GM19328 (cell line): ENCODE results near the gene RERE.
"Not testable (repeated sequence)": the region's sequence is repeated elsewhere in the genome, so short reads cannot be mapped to it uniquely, and the experiment has no call there.

Experiments
- ATAC-seq: cut with Tn5 transposase; IDR thresholded peaks from one replicate; pipeline ENCODE4 v1.9.1; 2021; ENCODE audit warnings: mild to moderate bottlenecking, moderate library complexity; ENCODE audit not compliant: unreplicated experiment

Gene RERE

DNA sequence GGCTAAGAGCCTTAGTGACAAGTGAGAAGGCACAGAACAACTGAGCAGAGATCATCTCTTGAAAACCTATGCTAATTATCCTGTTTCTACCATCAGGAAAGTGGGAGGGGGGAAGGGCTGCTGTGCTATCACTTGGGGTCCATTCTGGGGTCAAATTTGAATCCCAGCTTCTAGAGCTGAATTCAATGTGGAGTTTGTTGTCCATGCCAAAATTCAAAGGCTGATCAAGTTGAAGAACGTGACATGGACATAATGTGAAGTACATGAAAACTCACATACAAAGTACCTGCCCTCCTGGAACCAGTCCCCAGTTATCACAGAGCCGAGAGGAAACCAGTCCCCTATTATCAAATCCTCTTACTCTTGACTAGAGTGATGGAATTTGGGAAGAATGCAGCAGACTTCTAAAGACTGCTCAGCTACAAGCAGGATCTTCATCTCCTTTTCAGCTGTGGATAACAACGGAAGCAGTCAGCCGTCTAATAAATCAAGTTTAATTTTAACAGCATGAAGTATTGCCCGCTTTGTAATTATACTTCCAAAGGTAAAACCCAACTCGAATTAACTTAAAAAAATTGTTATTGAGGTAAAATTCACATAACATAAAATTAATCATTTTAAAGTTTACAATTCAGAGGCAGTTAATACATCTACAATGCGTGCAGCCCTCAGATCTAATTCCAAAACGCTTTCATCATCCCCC lies 421.2 kb downstream of the RERE start:
- no peak for ATAC-seq

DNA sequence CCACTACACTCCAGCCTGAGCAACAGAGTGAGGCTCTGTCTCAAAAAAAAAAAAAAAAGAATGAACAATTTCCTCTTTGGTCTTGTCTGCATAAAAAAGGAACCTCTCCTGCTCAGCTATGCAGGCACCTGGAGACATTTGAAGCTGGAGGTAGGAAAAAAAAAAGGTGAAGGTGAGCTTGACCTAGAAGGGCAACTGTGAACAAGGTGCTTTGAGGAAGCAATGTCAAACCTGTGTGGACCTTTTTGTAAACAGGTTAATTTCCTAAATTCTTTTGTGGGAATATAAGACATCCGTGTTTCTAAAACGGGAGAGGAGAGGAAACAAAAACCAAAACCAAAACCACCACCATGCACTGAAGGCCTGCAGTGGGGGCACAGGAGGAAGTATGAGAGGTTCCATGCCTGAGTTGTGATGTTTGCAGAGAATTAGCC lies 422.0 kb downstream of the RERE start:
- peak; percentile 57 for ATAC-seq

DNA sequence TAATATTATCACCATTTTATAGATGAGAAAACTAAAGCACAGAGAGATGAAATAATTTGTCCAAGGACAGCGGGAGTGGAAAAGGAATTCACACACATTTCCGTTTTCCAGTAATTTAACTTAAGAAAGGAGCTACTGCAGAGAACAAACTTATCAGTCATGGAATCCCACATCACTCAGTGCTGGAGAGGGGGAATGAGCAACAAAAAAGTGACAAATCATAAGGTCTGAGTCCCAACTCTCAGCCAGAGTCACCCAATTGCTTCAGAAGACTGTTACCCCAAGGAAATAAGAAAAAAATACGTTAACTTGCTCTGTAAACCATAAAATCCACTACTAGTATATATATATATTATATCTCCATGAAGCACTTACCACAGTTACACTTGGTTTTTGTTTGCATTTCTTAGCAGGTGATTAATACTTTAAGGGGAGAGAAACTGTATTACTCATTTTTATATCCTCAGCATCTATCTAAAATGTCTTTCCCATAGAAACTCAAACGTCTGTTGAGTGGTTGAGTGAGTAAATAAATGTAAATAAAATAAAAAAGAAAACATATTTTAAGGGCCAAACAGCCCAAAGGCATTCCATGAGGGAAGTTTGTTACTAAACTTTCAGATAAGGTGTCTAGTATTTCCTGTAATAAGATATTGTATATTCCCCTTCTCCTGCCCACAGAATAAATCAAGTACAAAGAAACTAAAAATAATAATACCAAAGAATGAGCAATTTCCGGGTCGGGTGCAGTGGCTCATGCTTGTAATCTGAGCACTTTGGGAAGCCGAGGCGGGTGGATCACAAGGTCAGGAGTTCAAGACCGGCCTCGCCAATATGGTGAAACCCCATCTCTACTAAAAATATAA lies 422.8 kb downstream of the RERE start:
- no peak for ATAC-seq

DNA sequence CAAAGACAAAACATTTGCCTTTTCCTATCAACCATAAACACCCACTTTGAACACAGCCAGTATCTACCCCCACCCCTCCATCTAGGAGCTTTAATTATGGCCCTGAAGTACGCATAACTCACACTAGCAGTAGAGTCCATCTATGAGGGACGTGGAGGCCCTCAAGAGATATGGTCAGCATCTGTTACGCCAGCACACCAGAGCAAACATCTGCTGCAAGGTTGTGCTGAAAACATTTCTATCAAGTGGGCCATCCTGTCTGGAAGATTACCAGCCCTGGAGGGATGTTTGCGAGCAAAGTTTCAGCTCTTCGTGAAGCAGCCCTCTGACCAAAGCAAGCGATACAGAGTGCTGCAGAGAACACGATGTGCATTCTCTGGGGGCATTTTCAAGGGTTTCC lies 424.9 kb downstream of the RERE start:
- ATAC-seq, result no peak

DNA sequence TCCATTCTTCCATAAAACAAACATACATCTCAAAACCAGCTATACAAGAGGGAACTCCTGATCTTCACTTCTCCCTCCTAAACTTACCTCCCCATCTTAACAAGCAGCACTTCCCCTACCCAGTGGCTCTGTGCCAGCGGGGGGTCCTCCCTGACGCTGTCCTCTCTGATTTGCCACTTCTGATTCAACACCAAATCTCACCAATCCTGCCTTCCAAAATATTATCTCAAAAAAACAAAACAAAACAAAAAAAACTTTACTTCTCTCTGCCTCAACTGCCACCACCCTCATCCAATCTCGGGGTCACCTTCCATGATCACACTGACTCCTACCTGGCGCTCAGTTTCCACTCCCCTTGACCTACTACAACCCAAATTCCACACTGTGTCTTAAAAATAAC lies 426.7 kb downstream of the RERE start:
- no peak for ATAC-seq

DNA sequence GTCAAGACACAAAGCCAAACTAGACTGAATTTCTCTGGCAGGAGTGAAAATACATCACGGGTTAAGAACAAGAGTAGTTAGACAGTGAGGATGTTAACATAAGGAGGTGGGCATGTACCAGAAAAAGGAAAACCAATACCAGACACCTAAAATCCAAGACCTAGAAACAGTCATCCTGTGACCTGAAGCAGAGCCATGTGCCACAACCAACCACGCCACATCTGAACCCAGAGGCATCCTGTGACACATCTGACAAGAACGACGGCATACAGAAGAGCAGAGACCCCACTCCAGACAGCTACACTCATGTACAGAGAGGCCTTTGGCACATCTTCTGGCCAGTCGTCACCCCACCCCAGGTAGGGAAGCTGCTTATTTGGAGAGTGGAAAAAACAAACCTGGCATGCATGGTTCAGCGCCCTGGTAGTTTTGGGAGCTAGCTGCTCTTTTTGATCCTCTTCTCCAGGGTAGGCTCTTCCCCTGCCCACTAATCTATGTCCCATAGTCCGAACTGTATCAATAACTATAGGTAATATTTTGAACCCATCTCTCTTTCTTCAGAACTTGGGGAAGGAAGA lies 427.4 kb downstream of the RERE start:
- no peak for ATAC-seq

DNA sequence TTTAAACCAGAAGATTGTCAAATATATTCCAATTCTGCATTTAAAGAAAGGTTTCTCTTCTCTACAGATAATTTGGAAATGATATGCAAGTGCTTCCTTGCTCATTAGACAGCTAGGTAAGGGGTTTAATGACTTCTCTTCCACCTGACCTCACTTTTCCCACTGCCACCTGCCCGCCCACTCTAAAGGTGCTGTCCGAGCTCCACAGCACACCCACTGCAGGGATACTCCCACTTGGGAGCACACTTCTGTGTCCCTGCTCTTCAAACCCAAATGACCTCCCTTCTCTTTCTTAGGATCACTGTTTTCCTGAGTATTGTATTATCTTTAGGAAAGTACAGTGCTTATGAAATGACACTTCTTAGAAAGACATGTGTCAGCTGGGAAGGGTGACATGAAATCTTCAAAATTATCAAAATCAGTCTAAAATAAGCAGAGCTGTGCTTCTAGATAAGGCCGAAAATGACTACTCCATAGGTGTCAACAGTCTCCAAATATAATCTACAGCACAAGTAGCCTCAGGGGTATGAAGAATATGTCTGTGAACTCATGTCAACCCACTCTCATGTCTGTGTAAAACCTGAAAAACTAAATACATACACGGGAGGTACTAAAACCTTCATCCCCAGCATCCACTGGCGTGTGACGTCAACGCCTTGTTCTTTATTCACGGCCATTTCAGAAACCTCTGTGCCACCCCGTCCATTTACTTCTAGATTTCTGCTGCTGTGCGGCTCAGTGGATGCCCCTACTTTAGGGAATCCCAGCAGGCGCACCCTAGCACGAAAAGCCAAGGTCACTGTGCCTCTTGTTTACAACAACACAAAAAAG lies 428.5 kb downstream of the RERE start:
- ATAC-seq, result no peak

DNA sequence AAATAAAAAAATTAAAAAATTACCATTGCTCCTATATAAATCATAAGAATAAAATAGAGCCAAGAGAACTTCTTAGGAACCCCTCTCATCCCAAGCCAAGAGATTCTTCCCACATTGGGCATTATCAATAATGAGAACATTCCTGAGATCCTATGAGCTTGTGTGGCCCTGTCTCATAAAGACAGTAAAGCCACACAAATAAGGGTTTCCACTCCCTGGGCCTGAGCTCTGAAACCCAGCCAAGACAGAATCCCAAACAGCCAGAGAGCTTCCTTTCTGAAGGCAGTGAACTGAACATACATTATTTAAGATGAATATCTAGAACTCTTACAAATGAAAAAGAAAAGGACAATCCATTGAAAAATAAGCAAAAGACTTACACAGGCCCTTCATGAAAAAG lies 431.2 kb downstream of the RERE start:
- ATAC-seq, result no peak

DNA sequence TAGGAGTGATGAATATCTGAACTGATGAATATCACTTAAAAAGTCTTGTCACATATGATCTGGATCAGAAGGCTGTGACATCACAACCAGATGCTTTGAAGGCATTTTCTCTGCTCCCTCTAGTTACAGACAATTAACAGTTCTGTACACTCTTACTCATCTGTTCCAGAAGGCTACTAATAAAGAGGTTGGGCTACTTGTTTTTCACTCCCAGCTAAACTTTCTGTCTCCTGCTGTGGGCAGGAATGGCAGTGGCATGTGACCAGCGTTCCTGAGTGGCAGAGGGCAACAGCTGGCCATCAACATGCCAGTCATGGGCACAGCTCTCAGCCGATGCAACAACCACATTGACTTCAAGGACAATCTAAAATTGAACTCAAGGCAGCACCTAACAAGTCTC lies 432.9 kb downstream of the RERE start:
- ATAC-seq, result no peak

DNA sequence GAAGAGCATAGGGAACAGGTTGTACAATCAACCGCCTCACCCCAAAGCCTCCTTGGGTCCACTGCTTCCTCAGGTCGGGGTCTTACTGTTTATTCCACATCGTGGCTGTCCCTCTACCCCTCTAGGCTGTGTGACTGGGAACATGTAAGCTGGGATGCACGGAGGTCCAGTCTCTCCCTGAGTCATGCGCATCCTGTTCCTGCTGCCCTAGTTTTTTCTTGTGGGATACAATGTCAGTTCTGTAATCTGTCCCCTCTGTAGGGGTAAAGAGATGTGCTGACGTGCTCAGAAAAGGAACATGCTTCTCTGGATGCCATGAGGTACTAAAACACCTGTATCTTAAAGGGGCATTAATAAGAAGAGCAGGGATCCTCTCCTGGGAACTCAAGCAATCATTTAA lies 433.4 kb downstream of the RERE start:
- ATAC-seq, result no peak

DNA sequence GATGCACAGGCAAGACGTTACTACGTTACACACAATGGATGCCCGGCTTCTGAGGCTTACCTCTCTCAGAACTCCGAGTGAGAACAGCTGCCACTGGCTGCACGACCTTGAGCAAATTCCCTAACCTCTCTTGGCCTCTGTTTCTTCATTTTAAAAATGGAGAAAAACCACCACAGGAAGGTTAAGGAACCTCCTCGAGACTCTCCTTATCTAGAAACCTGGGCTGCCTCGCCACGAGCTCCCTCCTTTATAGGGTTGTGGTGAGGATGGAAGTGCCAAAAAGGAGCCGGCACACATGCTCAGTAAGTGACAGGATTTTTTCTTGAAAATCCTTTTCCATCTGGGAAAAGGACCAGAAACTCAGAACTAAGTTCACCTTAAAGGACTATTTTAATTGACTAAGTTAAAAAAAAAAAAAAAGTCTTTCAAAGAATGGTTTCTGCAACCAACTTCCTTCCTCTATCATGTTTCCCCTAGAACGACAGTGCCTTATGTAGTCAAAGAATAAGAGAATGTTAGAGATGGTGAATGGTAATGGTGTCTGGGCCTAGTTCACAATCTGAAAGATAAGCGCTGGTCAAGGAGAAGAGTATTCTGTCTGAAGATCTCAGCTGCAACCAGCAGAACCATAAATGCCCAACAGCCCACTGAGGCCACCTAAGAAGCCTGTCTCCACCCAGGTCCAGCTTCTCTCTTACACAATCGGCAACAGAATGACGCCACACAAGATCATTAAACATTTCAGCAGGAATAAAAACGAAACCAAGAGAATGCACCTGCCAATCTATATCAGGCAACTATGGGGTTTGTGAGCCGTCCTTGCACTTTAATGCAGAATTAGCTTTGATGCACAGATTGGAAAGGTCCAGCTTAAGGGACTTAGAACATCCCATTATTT lies 434.6 kb downstream of the RERE start:
- ATAC-seq, result no peak

DNA sequence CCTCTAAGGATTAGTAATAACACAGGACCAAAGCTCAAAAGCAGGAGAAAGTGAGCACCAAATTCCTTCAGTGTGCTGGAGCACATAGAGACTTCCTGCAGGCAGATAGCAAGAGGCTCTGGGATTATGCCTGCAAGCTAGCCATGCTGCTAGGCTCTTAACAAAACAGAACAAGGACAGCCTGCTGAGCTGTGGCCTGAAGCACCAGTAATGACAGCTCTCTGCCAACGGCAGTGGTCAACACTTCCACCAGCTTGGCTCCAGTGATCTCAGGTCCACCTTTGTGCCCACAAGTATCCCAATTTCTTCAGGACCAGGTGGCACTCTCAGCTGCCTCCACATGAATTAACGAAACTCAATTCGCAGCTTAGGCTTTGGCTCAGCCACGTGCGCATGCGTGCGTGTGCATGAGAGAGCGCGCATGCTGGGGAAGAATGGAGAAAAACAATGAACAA lies 435.4 kb downstream of the RERE start:
- no peak for ATAC-seq

DNA sequence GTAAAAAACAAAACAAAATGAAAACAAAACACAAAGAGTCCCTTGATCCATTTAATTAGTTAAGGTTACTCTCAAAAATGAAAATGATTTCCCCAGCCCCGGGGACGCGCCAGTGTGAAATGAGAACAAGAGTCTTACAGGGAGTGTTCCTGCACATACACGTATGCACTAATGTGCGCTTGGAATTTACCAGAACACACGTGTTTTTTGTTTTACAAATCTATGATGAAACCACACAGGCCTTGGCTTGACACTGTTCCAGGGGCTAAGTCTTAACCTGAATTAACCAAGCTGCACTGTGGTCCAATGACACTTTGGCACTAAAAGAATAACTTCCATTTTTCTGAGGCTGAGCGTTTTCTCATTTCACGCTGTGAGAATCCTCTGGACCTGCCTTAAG lies 435.8 kb downstream of the RERE start:
- no peak for ATAC-seq

DNA sequence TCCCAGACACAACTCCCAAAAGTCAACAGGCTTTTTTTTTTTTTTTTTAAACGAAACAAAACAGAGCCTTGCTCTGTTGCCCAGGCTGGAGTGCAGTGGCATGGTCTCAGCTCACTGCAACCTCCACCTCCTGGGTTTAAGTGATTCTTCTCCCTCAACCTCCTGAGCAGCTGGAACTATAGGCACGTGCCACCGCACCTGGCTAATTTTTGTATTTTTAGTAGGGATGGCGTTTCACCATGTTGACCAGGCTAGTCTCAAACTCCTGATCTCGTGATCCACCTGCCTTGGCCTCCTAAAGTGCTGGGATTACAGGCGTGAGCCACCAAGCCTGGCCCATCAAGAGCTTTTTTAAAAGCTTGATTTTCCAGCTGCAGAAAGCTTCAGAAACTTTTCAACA lies 437.1 kb downstream of the RERE start:
- not testable (repeated sequence) for ATAC-seq

DNA sequence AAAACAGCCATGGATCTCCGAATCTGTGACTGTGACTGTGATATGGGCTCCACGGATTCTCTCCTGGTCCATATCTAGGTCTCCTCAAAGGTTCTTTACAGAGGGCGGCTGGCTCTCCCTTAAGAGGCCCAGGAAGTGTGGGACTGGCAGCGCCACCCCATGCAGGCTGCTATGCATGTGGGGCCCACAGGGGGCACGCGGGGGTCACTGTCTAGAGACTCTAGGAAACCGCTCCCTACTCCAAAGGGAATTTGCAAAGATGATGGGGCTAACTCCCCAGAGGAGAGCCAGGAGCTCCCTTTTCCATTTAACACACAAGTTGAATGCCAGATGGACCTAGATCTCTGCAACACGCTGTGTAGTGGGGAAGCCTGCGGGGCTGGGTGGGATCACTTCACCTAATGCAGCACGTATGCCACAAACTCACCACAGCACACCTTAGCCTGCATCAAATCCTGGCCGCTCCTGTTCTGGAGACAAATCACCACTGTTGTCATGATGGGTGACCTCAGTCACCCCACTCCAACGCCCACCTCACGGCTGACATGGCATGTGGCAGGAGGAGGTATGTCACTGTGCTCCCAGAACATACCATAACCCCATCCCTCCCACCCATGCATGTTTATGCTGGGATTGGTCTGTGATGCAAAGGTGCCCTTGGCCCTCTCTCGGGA lies 437.8 kb downstream of the RERE start:
- no peak for ATAC-seq

DNA sequence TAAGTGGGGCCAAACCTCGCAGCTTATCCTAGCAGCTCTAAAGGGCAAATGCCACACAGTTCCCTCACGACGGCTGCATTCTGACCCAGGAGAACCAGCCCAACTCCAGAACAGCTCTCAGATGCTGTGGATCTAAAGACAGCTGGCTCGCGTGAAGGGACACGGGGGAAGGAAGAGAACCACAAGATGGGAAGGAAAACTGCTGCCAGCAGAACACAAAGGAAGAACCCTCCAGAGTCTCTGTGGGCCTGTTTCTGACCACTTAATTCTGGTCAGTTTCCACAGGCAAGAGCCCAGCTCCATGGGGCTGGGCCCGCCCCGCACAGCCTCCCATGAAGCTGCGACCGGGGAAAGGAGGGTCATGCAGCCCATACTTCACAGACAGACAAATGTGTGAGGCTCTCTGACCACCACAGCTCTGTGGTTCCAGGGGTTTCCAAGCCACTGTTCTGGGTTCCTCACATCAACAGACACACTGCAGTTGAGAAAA lies 438.4 kb downstream of the RERE start:
- no peak for ATAC-seq

DNA sequence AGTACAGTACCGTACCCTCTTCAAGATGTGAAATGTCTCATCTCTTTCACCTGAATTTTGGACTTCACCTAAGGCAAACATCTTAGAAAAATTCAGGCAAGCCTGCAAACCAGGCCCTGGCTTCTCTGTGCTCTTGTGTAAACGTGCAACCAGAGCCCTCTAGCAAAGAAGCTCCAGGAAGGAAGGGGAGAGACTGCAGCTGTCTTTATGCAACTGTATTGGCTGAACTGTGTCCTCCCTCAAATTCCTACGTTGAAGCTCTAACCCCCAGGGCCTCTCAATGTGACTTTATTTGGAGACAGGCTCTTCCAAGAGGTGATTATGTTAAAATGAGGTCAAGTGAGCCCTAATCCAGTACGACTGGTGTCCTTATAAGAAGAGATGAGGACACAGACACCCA lies 439.3 kb downstream of the RERE start:
- ATAC-seq, result no peak

DNA sequence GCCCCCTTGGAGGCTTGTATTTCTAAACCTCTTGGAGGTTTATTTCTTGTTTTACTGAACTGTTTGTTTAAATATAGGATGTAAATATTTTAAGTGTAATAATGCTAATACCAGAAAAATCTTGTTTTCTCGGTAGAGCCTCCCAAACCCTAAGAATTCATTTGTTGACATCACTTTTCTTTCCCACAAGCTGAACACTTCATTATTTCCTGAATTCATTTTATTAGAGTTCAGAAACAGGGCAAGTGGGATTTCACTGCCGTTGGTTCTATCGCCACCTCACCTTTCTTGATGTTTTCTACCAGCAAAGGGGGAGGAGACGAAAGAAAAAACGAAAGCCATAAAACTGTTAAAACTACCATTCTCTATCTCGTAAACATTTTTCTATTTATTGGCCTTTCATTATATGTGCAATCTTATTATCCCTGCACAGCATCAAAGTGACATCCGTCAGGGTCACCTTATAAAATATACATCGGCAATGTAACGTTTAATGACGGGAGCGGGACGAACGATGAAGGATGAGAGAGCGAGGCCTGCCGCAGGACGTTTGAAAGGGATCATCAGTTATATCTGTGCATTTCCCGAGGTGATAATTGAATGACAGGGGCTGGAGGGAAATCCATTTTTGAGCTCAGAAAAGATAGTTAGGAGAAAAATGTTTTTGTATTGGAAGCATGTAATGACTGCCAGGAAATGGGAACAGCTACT lies 440.0 kb downstream of the RERE start:
- no peak for ATAC-seq

DNA sequence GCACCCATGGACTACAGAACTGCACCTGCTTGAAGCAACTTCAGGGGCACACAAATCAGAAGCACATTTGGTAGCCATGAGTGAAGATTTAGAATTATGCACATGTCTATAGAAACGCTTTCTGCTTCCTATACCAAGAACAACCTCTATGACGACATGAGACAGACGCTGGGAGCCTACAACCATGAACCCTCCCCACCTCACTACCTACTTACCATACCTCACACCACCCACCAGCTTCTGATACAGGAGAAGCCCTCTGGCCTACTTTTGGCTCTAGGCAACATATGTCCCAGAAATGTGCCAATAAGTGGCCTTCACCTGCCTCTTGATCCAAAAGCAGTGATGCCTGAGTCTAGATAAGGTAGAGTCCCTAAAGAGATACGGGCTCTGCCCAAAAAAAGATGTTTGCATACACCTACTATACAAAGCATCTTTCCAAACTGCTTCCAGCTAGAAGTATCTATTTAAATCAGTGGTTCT lies 441.0 kb downstream of the RERE start:
- ATAC-seq, result no peak
